HEK293 (cell line): ENCODE data around the gene MPPED2.

Experiments
- CTCF ChIA-PET: fragments of 350-600 bp; formaldehyde crosslinking; extraction: SDS; loops from one replicate; lab custom pipeline; 2021; ENCODE audit warnings: antibody characterized with exemption; lab: Yijun Ruan, JAX
- POLR2A ChIA-PET: fragments of 300-600 bp; formaldehyde crosslinking; extraction: SDS; loops from one replicate; lab custom pipeline; 2020; ENCODE audit warnings: antibody characterized with exemption, inconsistent platforms; lab: Yijun Ruan, JAX
- H3K27ac ChIP-seq: fragments of 200-500 bp; sonication (Bioruptor generic); 2 replicates; pipeline ENCODE4 v1.5.1; 2014; ENCODE audit warnings: low read depth, low read length, control low read depth, inconsistent platforms; ENCODE audit errors: extremely low read depth
- H3K36me3 ChIP-seq, 2 experiments: fragments of 200-500 bp in 1 of 2; sonication (Bioruptor generic) in 1 of 2; 1 replicate in 1 of 2; 2 replicates in 1 of 2; pipeline ENCODE4 v1.5.1; 2014 to 2017; ENCODE audit warnings: inconsistent platforms in 2 of 2, low read length in 2 of 2; ENCODE audit not compliant: control insufficient read depth in 2 of 2, insufficient read depth in 1 of 2
- H3K4me1 ChIP-seq: fragments of 200-500 bp; sonication (Bioruptor generic); 2 replicates; pipeline ENCODE4 v1.5.1; 2014; ENCODE audit warnings: mild to moderate bottlenecking, low read length, inconsistent platforms; ENCODE audit not compliant: control insufficient read depth, insufficient read depth
- H3K4me3 ChIP-seq: 2 replicates; pipeline ENCODE4 v1.5.1; 2011; ENCODE audit warnings: low read depth, mild to moderate bottlenecking, control low read depth, low read length, moderate library complexity
- H3K9me3 ChIP-seq: fragments of 200-500 bp; sonication (Bioruptor generic); 2 replicates; pipeline ENCODE4 v1.5.1; 2014; ENCODE audit warnings: low read depth, low read length, inconsistent platforms; ENCODE audit not compliant: control insufficient read depth, insufficient read depth
- GLI4 ChIP-seq: fragments of 450-650 bp; formaldehyde crosslinking; IDR thresholded peaks from 2 replicates; pipeline ENCODE4 v1.5.1; 2016; ENCODE audit warnings: missing biosample characterization, missing genetic modification characterization
- PRDM6 ChIP-seq: fragments of 450-650 bp; formaldehyde crosslinking; IDR thresholded peaks from 2 replicates; pipeline ENCODE4 v1.5.1; 2017; ENCODE audit warnings: missing biosample characterization, missing genetic modification characterization
- SP3 ChIP-seq: fragments of 450-650 bp; formaldehyde crosslinking; IDR thresholded peaks from 2 replicates; pipeline ENCODE4 v1.5.1; 2016; ENCODE audit warnings: missing biosample characterization, missing genetic modification characterization
- ZBTB11 ChIP-seq: fragments of 450-650 bp; formaldehyde crosslinking; conservative IDR thresholded peaks from 2 replicates; pipeline ENCODE4 v1.5.1; 2016; ENCODE audit warnings: low read depth, missing biosample characterization, missing genetic modification characterization
- ZFP3 ChIP-seq: fragments of 450-650 bp; formaldehyde crosslinking; IDR thresholded peaks from 2 replicates; pipeline ENCODE4 v1.5.1; 2016; ENCODE audit warnings: low read depth, missing biosample characterization, missing genetic modification characterization
- ZNF350 ChIP-seq: fragments of 450-650 bp; formaldehyde crosslinking; IDR thresholded peaks from 2 replicates; pipeline ENCODE4 v1.5.0; 2017; ENCODE audit warnings: missing biosample characterization, mild to moderate bottlenecking, missing genetic modification characterization
- ZNF354C ChIP-seq: fragments of 450-650 bp; formaldehyde crosslinking; IDR thresholded peaks from 2 replicates; pipeline ENCODE4 v1.5.1; 2016; ENCODE audit warnings: missing biosample characterization, missing genetic modification characterization, low read depth, borderline replicate concordance
- ZNF362 ChIP-seq: fragments of 450-650 bp; formaldehyde crosslinking; IDR thresholded peaks from 2 replicates; pipeline ENCODE4 v1.5.1; 2016; ENCODE audit warnings: missing biosample characterization, missing genetic modification characterization
- ZNF488 ChIP-seq: fragments of 450-650 bp; formaldehyde crosslinking; IDR thresholded peaks from 2 replicates; pipeline ENCODE4 v1.5.1; 2016; ENCODE audit warnings: missing biosample characterization, missing genetic modification characterization
- ZNF624 ChIP-seq: fragments of 450-650 bp; formaldehyde crosslinking; IDR thresholded peaks from 2 replicates; pipeline ENCODE4 v1.5.1; 2017; ENCODE audit warnings: missing biosample characterization, missing genetic modification characterization
- ZNF658 ChIP-seq: fragments of 450-650 bp; formaldehyde crosslinking; IDR thresholded peaks from 2 replicates; pipeline ENCODE4; 2016; ENCODE audit warnings: missing biosample characterization, missing genetic modification characterization
- ZNF701 ChIP-seq: fragments of 450-650 bp; formaldehyde crosslinking; IDR thresholded peaks from 2 replicates; pipeline ENCODE4 v1.5.1; 2016; ENCODE audit warnings: missing biosample characterization, missing genetic modification characterization
- ZNF776 ChIP-seq: fragments of 450-650 bp; formaldehyde crosslinking; IDR thresholded peaks from 2 replicates; pipeline ENCODE4 v1.5.0; 2017; ENCODE audit warnings: missing biosample characterization, missing genetic modification characterization, borderline replicate concordance
- ZNF785 ChIP-seq: fragments of 450-650 bp; formaldehyde crosslinking; IDR thresholded peaks from 2 replicates; pipeline ENCODE4 v1.5.1; 2016; ENCODE audit warnings: missing biosample characterization, missing genetic modification characterization
- TF ChIP-seq, protein P1 (sequence below): fragments of 450-650 bp; formaldehyde crosslinking; IDR thresholded peaks from 2 replicates; pipeline ENCODE4 v1.5.1; 2016; ENCODE audit warnings: missing biosample characterization, missing genetic modification characterization
- TF ChIP-seq, protein P2 (sequence below): fragments of 450-650 bp; formaldehyde crosslinking; IDR thresholded peaks from 2 replicates; pipeline ENCODE4 v1.5.1; 2016; ENCODE audit warnings: missing biosample characterization, missing genetic modification characterization, low read depth

Gene MPPED2

GRCh38 chr11:30424321-30424720 is 161.8 kb downstream of the MPPED2 start (continued):
- TF ChIP-seq ZNF488 (tag by site-specific recombination): no peak
- TF ChIP-seq GLI4: no peak
- TF ChIP-seq SP3: no peak
- TF ChIP-seq ZNF701: no peak
- TF ChIP-seq ZNF362 (tag by site-specific recombination): no peak
- TF ChIP-seq, protein P1, sequence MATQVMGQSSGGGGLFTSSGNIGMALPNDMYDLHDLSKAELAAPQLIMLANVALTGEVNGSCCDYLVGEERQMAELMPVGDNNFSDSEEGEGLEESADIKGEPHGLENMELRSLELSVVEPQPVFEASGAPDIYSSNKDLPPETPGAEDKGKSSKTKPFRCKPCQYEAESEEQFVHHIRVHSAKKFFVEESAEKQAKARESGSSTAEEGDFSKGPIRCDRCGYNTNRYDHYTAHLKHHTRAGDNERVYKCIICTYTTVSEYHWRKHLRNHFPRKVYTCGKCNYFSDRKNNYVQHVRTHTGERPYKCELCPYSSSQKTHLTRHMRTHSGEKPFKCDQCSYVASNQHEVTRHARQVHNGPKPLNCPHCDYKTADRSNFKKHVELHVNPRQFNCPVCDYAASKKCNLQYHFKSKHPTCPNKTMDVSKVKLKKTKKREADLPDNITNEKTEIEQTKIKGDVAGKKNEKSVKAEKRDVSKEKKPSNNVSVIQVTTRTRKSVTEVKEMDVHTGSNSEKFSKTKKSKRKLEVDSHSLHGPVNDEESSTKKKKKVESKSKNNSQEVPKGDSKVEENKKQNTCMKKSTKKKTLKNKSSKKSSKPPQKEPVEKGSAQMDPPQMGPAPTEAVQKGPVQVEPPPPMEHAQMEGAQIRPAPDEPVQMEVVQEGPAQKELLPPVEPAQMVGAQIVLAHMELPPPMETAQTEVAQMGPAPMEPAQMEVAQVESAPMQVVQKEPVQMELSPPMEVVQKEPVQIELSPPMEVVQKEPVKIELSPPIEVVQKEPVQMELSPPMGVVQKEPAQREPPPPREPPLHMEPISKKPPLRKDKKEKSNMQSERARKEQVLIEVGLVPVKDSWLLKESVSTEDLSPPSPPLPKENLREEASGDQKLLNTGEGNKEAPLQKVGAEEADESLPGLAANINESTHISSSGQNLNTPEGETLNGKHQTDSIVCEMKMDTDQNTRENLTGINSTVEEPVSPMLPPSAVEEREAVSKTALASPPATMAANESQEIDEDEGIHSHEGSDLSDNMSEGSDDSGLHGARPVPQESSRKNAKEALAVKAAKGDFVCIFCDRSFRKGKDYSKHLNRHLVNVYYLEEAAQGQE (tag by site-specific recombination): no peak
- TF ChIP-seq ZNF785 (tag by site-specific recombination): no peak
- no peak for TF ChIP-seq ZFP3 (tag by site-specific recombination)
- TF ChIP-seq ZBTB11 (tag by site-specific recombination): no peak

DNA sequence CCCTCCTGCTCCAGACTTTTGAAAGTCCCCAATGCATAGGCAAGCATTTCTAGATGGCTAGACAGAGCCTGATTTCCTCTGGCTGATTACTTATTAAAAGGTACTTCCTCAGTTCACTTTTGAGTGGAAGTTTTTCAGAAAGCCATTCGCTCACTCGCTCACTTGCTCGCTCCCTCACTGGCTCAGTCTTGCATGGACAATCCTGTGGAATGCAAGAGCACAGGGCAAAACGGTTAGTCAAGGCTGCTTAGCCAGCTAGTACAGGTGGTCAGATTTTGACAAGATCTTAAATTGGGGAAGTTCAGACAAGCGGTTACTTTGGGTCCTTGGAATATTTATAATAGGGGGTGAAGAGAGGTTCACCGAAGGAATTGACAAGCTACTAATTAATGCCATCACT is 162.3 kb downstream of the MPPED2 start:
- Histone ChIP-seq H3K4me1 (no peaks in the 10 kb centered on the region), H3K27ac (no peak overlapping the region), H3K4me3 (no peak overlapping the region), H3K36me3 (no peaks in the 10 kb centered on the region), H3K9me3 (no peaks in the 10 kb centered on the region)
- POLR2A ChIA-PET: no interaction called here
- TF ChIP-seq ZNF350 (tag by site-specific recombination): no peak
- TF ChIP-seq ZNF354C (tag by site-specific recombination): no peak
- TF ChIP-seq ZNF624 (tag by site-specific recombination): no peak
- TF ChIP-seq PRDM6 (tag by site-specific recombination): no peak
- no peak for TF ChIP-seq ZNF776 (tag by site-specific recombination)
- TF ChIP-seq ZNF658 (tag by site-specific recombination): no peak
- TF ChIP-seq, protein P2, sequence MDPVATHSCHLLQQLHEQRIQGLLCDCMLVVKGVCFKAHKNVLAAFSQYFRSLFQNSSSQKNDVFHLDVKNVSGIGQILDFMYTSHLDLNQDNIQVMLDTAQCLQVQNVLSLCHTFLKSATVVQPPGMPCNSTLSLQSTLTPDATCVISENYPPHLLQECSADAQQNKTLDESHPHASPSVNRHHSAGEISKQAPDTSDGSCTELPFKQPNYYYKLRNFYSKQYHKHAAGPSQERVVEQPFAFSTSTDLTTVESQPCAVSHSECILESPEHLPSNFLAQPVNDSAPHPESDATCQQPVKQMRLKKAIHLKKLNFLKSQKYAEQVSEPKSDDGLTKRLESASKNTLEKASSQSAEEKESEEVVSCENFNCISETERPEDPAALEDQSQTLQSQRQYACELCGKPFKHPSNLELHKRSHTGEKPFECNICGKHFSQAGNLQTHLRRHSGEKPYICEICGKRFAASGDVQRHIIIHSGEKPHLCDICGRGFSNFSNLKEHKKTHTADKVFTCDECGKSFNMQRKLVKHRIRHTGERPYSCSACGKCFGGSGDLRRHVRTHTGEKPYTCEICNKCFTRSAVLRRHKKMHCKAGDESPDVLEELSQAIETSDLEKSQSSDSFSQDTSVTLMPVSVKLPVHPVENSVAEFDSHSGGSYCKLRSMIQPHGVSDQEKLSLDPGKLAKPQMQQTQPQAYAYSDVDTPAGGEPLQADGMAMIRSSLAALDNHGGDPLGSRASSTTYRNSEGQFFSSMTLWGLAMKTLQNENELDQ (tag by site-specific recombination): no peak
- CTCF ChIA-PET: interaction anchor here (0.7 kb wide), 1 partner anchor 435 kb away, joined by 3 read pairs; no protein-coding TSS in a partner anchor
